ENCODE data around the gene PPP1R10. TPM values are rescaled to one million over a fixed set of nuclear protein-coding genes. Genes with fewer than 3 reads are reported as not detected.

Gene PPP1R10
- total RNA-seq, 1 donor from 2014 or later, result 69.1 TPM

- H3K4me1 ChIP-seq (ENCODE audit: insufficient read depth, low read length), result peaks cover 38% of the 10 kb centered on the region
- Mint-ChIP-seq H3K9me3 (ENCODE audit: unreplicated experiment) (peaks cover 3% of the 10 kb centered on the region), H3K36me3 (ENCODE audit: low read depth, unreplicated experiment) (peaks cover 24% of the 10 kb centered on the region), H3K4me1 (ENCODE audit: low read depth, unreplicated experiment) (peaks cover 37% of the 10 kb centered on the region), H3K27me3 (ENCODE audit: low read depth, unreplicated experiment) (no peaks in the 10 kb centered on the region), H3K27ac (ENCODE audit: unreplicated experiment) (peak overlapping the region; percentile 49), H3K4me3 (ENCODE audit: unreplicated experiment) (peak overlapping the region; percentile 76)
- peak overlapping the region; percentile 100 for H3K9ac ChIP-seq (ENCODE audit: low read length)
- H3K4me3 ChIP-seq (ENCODE audit: insufficient read depth, low read depth, low read length), result peak overlapping the region; percentile 100
- no peaks in the 10 kb centered on the region for H3K9me3 ChIP-seq (ENCODE audit: insufficient read depth, low read depth, low read length)
- H3K79me2 ChIP-seq (ENCODE audit: insufficient read depth, low read length), result peaks cover 64% of the 10 kb centered on the region
- H4K20me1 ChIP-seq (ENCODE audit: insufficient read depth, low read length), result peaks cover 75% of the 10 kb centered on the region
- H3K4me2 ChIP-seq (ENCODE audit: low read length), result peak overlapping the region; percentile 99
- H2AFZ ChIP-seq (ENCODE audit: low read depth, low read length), result no peak overlapping the region
- peaks cover 25% of the 10 kb centered on the region for H3K36me3 ChIP-seq (ENCODE audit: insufficient read depth, low read length)
- H3K27me3 ChIP-seq (ENCODE audit: insufficient read depth, low read length), result no peaks in the 10 kb centered on the region
- FAIRE-seq, result no peak
- no peak for TF ChIP-seq EZH2 (IDR thresholded peaks at IDR 0.05; ENCODE audit: insufficient read depth, low read length)
- TF ChIP-seq CTCF (IDR thresholded peaks at IDR 0.05; ENCODE audit: insufficient read depth, low read depth, low read length), result no peak
- peak; percentile 41 for DNase-seq (ENCODE audit: low read depth)
- H3K27ac ChIP-seq (ENCODE audit: low read depth, low read length), result peak overlapping the region; percentile 100
Measured at GRCh38 chr6:30613251-30614043, 3.6 kb downstream of the PPP1R10 start.

GRCh38 chr6:30612687-30613248 is 4.3 kb downstream of the PPP1R10 start:
- Mint-ChIP-seq H3K27ac (ENCODE audit: unreplicated experiment) (peak overlapping the region; percentile 49), H3K27me3 (ENCODE audit: low read depth, unreplicated experiment) (no peaks in the 10 kb centered on the region), H3K4me3 (ENCODE audit: unreplicated experiment) (peak overlapping the region; percentile 65), H3K9me3 (ENCODE audit: unreplicated experiment) (peaks cover 3% of the 10 kb centered on the region), H3K36me3 (ENCODE audit: low read depth, unreplicated experiment) (peaks cover 23% of the 10 kb centered on the region), H3K4me1 (ENCODE audit: low read depth, unreplicated experiment) (peaks cover 36% of the 10 kb centered on the region)
- DNase-seq (ENCODE audit: low read depth) (peak; percentile 83), FAIRE-seq (no peak)
- Histone ChIP-seq H3K4me1 (ENCODE audit: insufficient read depth, low read length) (peaks cover 34% of the 10 kb centered on the region), H3K79me2 (ENCODE audit: insufficient read depth, low read length) (peaks cover 57% of the 10 kb centered on the region), H3K9me3 (ENCODE audit: insufficient read depth, low read depth, low read length) (no peaks in the 10 kb centered on the region), H3K27ac (ENCODE audit: low read depth, low read length) (peak overlapping the region; percentile 100), H3K9ac (ENCODE audit: low read length) (peak overlapping the region; percentile 100), H3K36me3 (ENCODE audit: insufficient read depth, low read length) (peaks cover 25% of the 10 kb centered on the region), H2AFZ (ENCODE audit: low read depth, low read length) (no peak overlapping the region), H3K4me3 (ENCODE audit: insufficient read depth, low read depth, low read length) (no peak overlapping the region), H4K20me1 (ENCODE audit: insufficient read depth, low read length) (peaks cover 77% of the 10 kb centered on the region), H3K4me2 (ENCODE audit: low read length) (peak overlapping the region; percentile 99), H3K27me3 (ENCODE audit: insufficient read depth, low read length) (no peaks in the 10 kb centered on the region)
- TF ChIP-seq EZH2 (IDR thresholded peaks at IDR 0.05; ENCODE audit: insufficient read depth, low read length), result no peak

GRCh38 chr6:30612213-30612612 is 4.8 kb downstream of the PPP1R10 start:
- Histone ChIP-seq H3K36me3 (ENCODE audit: insufficient read depth, low read length) (peaks cover 30% of the 10 kb centered on the region), H3K27me3 (ENCODE audit: insufficient read depth, low read length) (no peaks in the 10 kb centered on the region), H3K27ac (ENCODE audit: low read depth, low read length) (peak overlapping the region; percentile 0), H3K4me1 (ENCODE audit: insufficient read depth, low read length) (peaks cover 34% of the 10 kb centered on the region), H3K9me3 (ENCODE audit: insufficient read depth, low read depth, low read length) (no peaks in the 10 kb centered on the region), H3K79me2 (ENCODE audit: insufficient read depth, low read length) (peaks cover 61% of the 10 kb centered on the region), H3K4me3 (ENCODE audit: insufficient read depth, low read depth, low read length) (no peak overlapping the region), H3K4me2 (ENCODE audit: low read length) (peak overlapping the region; percentile 99), H3K9ac (ENCODE audit: low read length) (no peak overlapping the region), H2AFZ (ENCODE audit: low read depth, low read length) (no peak overlapping the region), H4K20me1 (ENCODE audit: insufficient read depth, low read length) (peaks cover 81% of the 10 kb centered on the region)
- DNase-seq (ENCODE audit: low read depth) (peak; percentile 23), FAIRE-seq (no peak)
- H3K36me3 Mint-ChIP-seq (ENCODE audit: low read depth, unreplicated experiment), result peaks cover 21% of the 10 kb centered on the region
- H3K4me1 Mint-ChIP-seq (ENCODE audit: low read depth, unreplicated experiment), result peaks cover 36% of the 10 kb centered on the region
- H3K9me3 Mint-ChIP-seq (ENCODE audit: unreplicated experiment), result peaks cover 3% of the 10 kb centered on the region
- H3K27ac Mint-ChIP-seq (ENCODE audit: unreplicated experiment), result peak overlapping the region; percentile 42
- TF ChIP-seq CTCF (IDR thresholded peaks at IDR 0.05; ENCODE audit: insufficient read depth, low read depth, low read length) (peak; percentile 34), EZH2 (IDR thresholded peaks at IDR 0.05; ENCODE audit: insufficient read depth, low read length) (no peak)
- H3K27me3 Mint-ChIP-seq (ENCODE audit: low read depth, unreplicated experiment), result no peaks in the 10 kb centered on the region
- no peak overlapping the region for H3K4me3 Mint-ChIP-seq (ENCODE audit: unreplicated experiment)

Data from astrocyte (in vitro differentiated cells and primary cell).